ENCODE data around the gene ENKD1.

Gene ENKD1

DNA sequence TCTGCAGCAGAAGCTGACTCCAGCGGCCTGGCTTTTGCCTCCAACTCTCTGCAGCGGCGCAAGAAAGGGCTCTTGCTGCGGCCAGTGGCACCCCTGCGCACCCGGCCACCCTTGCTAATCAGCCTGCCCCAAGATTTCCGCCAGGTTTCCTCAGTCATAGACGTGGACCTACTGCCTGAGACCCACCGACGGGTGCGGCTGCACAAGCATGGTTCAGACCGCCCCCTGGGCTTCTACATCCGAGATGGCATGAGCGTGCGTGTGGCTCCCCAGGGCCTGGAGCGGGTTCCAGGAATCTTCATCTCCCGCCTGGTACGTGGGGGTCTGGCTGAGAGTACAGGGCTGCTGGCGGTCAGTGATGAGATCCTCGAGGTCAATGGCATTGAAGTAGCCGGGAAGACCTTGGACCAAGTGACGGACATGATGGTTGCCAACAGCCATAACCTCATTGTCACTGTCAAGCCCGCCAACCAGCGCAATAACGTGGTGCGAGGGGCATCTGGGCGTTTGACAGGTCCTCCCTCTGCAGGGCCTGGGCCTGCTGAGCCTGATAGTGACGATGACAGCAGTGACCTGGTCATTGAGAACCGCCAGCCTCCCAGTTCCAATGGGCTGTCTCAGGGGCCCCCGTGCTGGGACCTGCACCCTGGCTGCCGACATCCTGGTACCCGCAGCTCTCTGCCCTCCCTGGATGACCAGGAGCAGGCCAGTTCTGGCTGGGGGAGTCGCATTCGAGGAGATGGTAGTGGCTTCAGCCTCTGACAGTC is 4.5 kb downstream of the ENKD1 start:
- no peak for DNase-seq

DNA sequence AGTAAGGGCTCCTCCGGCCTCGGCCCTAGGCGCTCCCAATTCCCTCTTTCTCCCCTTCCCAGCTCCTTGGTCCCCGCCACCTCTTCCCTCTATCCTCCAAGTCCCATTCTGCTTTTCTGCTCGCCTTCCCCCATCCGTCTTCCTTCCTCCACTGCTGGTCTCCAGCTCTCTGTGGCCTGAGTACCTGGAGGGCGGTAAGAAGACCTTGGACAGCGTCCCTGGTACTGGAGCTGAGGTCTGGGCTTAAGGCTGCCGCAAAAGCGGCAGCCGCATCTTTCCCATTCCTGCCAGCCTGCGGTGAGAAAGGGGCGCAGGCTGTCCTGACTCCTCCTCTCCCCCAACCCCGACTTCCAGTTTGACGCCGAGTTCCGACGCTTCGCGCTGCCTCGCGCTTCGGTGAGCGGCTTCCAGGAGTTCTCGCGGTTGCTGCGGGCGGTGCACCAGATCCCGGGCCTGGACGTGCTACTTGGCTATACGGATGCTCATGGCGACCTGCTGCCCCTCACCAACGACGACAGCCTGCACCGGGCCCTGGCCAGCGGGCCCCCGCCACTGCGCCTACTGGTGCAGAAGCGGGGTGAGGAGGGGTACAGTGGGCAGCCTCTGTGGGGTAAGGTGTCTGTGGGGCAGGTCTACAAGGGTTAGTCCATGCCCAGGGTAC is 5.3 kb downstream of the ENKD1 start:
- peak; percentile 77 for DNase-seq

DNA sequence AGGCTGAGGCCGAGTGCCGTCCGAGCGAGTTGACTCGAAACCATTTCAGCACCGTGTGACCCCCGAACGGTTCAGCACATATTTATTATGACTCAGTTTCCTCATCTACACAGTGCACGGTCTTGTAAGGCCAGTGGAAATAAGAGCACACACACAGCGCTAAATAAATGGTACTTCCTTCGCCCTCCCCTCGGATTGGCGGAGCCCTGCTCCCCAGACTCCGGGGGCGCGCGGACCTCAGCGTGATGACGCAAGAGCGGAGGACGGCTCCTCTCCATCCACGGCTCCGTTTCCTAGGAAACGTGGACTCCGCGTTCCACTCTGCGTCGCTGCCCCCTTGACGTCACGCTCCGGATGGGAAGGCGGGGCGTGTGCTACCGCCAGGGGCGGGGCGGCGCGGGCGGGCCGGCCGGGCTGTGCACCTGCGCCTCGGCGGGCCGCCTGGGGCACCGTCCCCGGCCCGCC is 6.0 kb downstream of the ENKD1 start, which contains the start of gene PARD6A:
Gene PARD6A, plus strand, starts transcription at position 397 of the 465 bp plus-strand sequence. CDS start 79 bp downstream, outside the sequence.
- DNase-seq = peak; percentile 95

DNA sequence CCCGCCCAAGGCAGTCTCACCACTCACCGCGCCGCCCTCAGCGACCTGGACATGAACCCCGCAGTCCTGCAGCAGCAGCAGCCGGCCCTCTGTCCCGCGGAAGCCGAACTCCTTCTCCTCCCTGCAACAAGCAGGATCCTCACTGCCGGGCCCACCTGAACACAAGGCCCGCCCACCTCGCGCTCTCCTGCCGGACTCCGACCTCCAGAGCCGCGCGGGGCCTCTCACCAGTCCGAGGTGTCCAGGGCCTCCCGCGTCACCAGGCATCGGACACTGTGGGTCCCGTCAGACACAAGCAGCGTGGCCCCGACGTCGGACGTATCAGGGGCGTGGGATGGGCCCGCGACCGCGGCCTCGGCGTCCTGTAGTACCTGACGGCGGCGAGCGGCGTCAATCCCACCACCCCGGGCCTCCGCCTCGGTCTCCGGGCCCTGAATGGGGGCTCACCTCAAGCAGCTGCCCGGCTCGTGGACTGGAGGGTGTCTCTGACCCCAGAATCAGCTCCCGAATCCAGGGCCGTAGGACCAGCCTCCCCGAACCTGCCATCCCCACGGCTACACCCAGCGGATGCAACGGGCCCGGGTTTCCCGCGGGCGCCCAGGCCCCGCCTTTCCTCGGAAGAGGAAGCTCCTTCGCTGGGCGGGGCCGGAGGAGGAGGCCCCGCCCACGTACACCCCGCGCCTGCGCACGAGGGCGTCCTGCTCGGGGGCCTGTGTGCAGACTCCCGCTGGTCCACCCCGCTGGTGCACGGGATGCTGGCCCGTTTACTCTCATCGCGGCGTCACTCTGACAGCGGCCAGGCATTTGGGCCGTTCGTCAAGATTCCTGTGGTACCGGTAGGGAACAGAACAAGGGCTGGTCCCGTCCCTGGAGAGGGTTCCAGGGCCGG is 6.6 kb downstream of the ENKD1 start, which contains the start of gene ACD:
Gene ACD, minus strand, starts transcription at position 586 of the 889 bp plus-strand sequence. Its CDS starts 40 bp downstream, at position 546.
- DNase-seq = peak; percentile 98

DNA sequence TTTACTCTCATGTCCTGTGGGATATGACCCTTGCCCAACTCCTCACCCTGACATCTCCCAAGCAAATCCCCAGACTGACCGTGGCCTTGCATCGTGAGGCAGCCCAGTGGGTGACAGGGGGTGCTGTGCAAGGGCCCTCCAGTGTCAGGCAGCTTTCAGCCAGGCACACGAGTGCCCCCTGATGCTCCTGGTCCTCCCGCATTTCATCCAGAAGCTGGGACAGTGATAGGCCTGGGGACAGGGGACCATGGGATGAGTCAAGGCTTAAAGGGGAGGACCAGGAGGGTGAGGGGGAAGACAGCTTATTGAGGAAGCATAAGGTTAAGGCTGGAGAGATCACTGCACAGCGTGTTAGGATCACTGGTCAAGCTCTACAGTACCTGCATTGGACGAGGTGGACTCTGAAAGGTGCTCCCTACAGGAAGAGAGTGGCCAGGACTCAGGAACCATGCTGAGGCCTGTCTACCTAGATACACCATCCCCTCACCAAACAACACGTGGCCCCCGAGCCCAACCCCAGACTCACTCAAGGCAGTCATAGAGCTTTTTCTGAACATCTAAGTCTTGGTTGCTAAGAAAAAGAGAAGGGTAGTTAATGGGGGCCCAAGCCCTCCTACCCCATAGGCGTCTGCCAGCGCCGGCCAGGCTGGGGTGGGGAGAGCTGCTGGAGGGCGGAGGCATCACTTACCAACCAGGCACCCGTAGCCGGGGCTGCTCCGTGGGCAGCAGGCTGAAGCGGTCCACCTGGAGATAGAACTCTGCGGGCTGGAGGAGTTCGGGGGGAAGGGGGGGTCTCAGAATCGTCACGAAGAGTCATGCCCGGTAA is 7.5 kb downstream of the ENKD1 start:
- no peak for DNase-seq

DNA sequence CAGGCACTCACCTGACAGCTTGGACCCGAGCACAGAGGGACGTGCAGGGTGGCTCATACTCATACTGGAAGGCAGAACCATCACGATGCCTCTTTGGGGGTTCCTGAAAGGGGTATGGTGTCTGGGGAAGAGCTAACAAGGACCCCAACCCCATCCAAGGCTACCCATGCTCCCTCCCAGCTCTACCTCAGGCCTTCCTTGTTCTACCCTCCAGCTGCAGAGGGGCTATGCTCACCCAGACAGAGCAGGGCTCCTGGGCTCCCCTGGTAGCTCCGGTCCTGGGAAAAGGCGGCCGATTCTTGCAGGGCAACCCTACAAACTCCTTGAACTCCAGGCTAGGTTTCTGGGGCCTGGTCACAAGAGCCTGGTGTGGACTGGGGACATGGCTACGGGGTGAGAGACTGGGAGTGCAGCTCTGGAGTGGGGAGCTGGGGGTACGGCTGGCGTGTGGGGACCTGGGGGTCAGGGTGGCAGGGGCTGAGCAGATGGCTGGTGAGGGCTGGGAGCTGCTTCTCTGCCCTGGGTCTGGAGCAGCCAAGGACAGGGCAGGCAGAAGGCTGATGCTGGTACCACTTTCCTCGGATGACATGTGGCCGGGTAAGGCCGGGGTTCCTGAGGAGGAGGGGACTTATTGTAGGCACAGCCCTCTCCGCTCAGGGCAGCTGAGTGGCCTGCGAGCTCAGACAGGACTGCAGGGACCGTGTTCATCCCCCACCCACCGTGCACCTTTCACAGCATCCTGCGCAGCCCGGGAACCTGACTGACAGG is 8.6 kb downstream of the ENKD1 start:
- DNase-seq = no peak

DNA sequence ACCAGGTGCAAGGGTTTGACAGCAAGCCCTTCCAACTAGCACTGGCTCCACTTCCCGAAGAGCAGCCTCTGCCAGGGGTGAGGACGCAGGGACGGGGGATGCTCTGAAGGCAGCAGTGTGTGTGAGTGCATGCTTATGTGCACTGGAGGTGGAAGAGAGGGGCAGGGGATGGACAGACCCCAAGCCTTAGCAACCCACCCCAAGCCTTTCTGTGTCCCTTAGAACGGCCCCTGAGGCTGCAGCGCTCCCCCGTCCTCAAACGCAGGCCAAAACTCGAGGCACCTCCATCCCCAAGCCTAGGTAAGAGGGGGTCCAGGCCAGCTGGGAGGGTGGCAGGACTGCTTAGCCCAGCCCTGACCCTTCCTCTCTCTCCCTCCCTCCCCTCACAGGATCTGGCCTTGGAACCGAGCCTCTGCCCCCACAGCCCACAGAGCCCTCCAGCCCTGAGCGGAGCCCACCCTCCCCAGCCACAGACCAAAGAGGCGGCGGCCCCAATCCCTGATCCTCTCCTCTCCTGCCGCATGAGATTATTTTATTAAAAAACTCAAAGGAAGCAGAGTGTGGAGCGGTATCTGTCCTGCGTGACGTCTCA is 9.4 kb downstream of the ENKD1 start:
- DNase-seq = no peak

DNA sequence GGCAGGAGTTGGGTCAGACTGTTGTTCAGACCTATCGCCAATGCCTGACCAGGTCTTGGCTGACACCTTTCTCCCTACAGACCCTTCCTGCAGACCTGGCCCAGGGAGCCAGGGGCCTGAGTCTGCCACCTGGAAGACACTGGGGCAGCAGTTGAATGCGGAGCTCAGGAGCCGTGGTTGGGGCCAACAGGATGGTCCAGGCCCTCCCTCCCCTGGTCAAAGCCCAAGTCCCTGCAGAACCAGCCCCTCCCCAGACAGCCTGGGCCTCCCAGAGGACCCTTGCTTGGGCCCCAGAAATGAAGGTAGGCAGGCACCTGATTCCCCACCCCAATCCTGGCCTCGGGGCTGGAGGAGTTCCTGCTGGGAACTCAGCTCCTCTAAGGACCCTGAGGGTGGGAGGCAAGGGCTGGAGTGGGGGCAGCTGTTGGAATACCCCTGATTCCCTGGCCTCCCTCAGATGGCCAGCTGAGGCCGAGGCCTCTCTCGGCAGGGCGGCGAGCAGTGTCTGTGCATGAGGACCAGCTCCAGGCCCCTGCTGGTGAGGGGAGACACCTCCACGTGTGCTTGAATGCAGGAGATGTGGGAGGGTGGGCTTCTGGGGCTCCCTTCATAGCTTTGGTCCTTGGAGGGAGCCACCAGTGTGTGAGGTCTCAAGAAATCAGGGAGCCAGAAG is 10.1 kb downstream of the ENKD1 start:
- no peak for DNase-seq

DNA sequence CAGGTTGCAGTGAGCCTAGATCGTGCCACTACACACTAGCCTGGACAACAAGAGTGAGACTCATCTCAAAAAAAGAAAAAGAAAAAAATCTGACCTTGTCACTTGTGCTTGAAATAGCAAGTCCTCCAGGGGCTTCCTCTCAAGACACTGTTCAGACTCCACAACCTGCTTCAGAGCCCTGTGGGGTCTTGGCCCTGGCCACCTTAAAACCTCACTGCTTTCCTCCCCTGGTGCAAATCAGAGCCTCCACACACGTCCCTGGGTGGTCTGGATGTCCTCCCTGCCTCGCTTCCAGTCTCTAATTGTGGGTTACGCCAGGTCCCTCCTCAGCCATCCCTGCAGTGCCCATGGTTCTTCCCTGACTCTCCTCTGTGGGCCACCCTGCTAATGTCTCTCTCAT is 11.2 kb downstream of the ENKD1 start:
- no peak for DNase-seq

DNA sequence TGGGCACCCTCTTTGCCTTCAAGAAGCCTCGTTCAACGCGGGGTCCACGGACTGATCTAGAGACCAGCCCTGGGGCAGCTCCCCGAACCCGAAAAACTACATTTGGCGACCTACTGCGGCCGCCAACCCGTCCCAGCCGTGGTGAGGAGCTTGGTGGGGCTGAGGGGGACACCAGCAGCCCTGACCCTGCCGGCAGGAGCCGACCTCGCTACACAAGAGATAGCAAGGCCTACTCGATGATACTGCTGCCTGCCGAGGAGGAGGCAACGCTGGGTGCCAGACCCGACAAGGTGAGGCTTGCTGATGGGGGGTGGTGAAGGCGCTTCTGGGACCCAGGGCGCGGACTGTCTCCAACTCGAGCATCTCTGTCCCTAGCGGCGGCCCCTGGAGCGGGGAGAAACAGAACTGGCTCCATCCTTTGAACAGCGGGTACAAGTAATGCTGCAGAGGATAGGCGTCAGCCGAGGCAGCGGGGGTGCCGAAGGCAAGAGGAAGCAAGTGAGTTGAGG is 12.1 kb downstream of the ENKD1 start:
- DNase-seq = no peak

DNA sequence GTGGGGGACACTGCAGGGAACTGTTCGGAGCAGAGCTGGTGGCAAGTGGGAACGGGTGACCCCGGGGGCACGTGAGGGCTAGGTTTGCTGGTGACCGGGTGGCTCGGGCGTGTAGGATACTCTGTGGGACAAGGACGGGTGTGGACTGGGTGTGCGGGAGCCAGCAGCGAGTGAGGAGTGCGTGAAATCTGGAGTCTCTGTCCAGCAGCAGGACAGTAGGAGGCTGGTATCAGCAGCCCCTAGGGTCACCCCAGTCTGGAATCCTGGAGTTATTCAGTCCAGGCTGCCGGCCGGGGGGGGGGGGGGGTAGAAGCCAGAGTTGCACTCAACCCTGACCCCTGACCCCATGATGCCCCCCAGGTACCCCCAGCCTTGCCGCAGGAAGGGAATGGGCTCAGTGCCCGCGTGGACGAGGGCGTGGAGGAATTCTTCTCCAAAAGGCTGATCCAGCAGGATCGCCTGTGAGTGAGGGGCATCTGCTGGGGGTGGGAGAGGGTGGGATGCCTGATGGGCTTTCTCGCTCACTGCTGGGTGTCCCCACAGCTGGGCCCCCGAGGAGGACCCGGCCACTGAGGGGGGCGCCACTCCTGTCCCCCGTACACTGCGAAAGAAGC is 12.7 kb downstream of the ENKD1 start:
- DNase-seq = no peak

DNA sequence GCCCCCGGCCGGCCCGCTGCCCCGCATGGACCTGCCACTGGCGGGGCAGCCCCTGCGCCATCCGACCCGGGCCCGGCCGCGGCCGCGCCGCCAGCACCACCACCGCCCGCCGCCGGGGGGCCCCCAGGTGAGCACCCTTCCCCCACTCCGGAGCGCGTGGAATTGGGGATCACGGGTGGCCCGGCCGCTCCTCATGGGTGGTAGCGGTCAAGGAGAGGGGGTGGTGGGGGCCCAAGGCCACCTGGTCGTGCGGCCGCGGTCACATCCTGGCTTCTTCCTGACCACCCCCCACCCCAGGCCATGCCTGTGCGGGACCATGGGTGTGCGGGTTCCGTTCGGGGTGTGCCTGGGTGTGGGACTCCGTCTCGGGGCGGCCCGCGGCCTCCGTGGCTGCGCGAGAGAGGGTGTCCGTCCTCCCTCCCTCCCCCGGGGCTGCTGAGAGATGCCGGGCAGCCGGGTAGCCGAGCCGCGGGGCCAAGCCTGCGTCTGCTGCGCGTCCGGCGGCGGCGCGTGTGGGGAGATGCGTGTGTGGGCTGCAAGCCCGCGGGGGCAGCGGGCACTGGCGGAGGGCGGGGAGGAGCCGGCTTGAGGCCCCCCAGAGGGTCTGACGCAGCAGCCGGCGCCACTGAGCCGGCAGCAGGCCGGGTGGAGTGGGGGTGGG is 13.3 kb downstream of the ENKD1 start:
- DNase-seq = no peak

DNA sequence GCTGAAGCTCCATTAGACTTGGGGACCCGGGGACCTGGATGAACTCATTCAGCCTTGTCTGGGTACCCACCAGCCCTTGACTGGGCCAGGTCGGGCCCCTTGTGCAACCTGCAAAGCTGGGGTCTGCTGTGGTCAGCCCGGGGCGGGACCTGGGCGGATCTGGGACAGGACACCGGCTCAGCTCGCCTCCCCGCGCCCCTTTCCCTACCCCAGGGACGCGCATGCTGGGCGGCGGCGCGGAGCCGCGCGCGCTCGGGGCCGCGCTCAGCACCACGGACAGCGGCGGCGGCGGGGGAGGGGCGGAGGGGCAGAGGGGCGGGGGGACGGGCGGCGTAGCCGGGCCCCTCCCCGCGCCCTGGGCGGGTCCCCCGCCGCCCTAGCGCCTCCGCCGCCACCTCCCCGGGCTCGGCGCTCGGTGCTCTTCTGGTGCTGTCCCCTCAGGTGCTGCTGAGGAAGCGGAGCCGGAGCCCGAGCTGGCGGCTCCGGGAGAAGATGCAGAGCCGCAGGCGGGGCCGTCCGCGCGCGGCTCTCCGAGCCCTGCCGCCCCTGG is 13.9 kb downstream of the ENKD1 start:
- no peak for DNase-seq

DNA sequence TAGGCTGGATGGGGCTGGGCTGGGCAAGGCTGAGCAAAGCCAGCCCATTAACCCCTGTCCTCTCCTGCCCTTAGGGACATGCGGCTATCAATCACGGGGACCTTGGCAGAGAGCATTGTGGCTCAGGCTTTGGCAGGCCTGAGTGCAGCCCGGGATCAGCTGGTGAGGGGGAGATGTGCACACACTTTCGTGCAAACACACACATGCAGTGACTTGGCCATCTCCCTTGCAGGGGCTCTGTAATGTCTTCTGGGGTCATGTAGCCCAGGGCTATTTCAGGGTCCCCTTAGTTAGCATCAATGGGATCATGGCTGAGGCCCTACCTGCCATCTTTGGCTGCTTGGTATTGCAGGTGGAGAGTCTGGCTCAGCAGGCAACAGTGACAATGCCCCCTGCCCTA is 14.7 kb downstream of the ENKD1 start:
- peak; percentile 54 for DNase-seq

DNA sequence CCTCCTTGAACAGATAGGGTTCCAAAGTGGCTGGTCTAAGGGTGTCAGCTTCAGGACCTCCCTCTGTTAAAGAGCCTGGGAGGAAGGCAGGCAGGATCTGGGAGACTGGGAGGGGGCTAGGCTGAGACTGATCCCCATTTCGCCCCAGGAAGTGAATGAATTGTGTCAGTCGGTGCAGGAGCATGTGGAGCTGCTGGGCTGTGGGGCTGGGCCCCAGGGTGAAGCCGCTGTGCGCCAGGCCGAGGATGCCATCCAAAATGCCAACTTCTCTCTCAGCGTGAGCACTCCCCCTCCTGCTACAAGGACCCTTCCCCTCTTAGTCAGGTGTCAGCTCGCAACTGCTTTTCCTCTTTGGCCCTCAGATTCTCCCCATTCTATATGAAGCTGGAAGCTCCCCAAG is 15.5 kb downstream of the ENKD1 start:
- no peak for DNase-seq

DNA sequence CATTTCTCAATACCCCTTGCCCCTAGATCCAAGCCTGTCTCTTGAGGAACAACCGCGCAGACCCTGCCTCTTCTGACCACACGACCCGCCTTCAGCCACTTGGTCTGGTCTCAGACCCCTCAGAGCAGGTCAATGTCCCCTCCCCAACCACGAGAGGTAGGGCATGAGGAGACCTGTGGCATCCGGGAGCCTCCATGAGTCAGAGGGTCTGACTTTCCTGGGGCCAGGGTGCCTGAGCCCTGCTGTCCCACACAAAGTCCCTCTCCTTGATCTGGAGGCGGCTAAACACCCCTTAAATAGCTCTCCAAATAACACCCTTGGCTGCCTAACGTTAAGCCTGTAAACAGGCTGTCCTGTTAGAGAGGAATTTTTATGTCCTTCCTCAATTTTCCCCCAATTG is 16.5 kb downstream of the ENKD1 start:
- no peak for DNase-seq

DNA sequence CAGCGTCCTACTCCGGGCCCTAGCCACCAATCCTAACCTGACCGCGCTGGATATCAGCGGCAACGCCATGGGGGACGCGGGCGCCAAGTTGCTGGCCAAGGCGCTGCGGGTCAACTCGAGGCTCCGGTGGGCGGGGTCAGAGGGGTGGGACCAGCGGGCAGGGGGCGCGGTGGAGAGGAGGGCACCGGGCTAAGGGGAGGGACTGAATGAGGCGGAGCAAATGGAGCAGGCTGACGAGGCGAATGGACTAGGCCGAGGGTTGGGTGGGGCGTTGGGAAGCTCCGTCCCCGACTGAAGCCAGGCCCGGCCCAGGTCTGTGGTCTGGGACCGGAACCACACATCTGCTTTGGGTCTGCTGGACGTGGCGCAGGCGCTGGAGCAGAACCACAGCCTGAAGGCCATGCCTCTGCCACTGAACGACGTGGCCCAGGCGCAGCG is 17.0 kb downstream of the ENKD1 start:
- DNase-seq = no peak

DNA sequence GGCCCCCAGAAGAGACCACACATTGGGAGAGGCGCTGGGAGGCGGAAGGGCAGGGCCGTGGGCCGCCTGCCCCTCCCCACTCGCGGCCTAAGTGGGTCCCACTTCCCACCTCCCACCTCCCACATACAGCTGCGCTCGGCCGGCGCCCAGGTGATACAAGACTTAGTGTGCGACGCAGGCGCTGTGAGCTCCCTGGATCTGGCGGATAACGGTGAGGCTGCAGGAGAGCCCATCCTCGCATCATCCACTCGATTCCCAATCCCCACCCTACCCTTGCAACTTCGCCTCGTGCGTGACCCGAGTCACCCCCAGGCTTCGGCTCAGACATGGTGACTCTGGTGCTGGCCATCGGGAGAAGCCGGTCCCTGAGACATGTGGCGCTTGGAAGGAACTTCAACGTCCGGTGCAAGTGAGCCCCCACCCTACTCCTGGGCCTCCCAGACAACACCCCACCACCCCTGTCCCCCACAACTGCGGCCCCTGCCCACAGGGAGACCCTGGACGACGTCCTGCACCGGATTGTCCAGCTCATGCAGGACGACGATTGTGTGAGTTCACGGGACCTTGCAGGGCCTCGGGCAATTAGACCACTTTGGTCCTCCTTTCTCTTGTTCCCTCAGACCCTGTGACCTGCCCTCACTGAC is 17.7 kb downstream of the ENKD1 start:
- DNase-seq = peak; percentile 56
